Endothelial cell of umbilical vein (primary cell): ENCODE measurements around the gene EFHC1.

Experiments used
- CTCF ChIP-seq, 2 donors: IDR thresholded peaks; 1 replicate in 1 of 2; 2 replicates in 1 of 2; pipeline ENCODE4 v1.5.1; 2011; ENCODE audit warnings: low read length in 2 of 2, mild to moderate bottlenecking in 2 of 2, moderate library complexity in 2 of 2, control low read depth in 1 of 2, inconsistent platforms in 1 of 2, low read depth in 1 of 2; ENCODE audit not compliant: insufficient read depth in 1 of 2; ENCODE audit errors: extremely low read depth in 1 of 2
- EZH2 ChIP-seq: IDR thresholded peaks from 2 replicates; pipeline ENCODE4 v1.6.1; 2012; ENCODE audit warnings: borderline replicate concordance, low read depth, mild to moderate bottlenecking, moderate library complexity, low read length, inconsistent platforms; ENCODE audit not compliant: severe bottlenecking
- FOS ChIP-seq: IDR thresholded peaks from 2 replicates; pipeline ENCODE4 v1.6.1; 2011; ENCODE audit warnings: mild to moderate bottlenecking, low read length, moderate library complexity, borderline replicate concordance; ENCODE audit not compliant: insufficient read depth
- GATA2 ChIP-seq: IDR thresholded peaks from 2 replicates; pipeline ENCODE4 v1.7.0; 2011; ENCODE audit warnings: low read depth, mild to moderate bottlenecking, moderate library complexity, mixed read lengths, low read length; ENCODE audit not compliant: insufficient read length, insufficient read depth
- JUN ChIP-seq: IDR thresholded peaks from 2 replicates; pipeline ENCODE4 v1.6.1; 2011; ENCODE audit warnings: borderline replicate concordance, low read depth; ENCODE audit not compliant: insufficient read length, insufficient read depth
- MAX ChIP-seq: IDR thresholded peaks from 2 replicates; pipeline ENCODE4 v1.6.1; 2011; ENCODE audit not compliant: insufficient read depth, insufficient read length
- POLR2A ChIP-seq: IDR thresholded peaks from 2 replicates; pipeline ENCODE4 v1.6.1; 2012; ENCODE audit warnings: low read depth, mild to moderate bottlenecking, control low read depth, low read length
- POLR2AphosphoS5 ChIP-seq: IDR thresholded peaks from 2 replicates; pipeline ENCODE4 v1.6.1; 2012; ENCODE audit warnings: low read depth, mild to moderate bottlenecking, control low read depth, low read length, moderate library complexity; ENCODE audit not compliant: insufficient read depth

GRCh38 chr6:52403627-52404026, 16.5 kb upstream of the EFHC1 start:
- TF ChIP-seq MAX (no peak), EZH2 (no peak), CTCF (IDR thresholded peaks at IDR 0.05; ENCODE audit: extremely low read depth in 1 of 2, insufficient read depth in 1 of 2, low read depth in 1 of 2, low read length in 2 of 2) (no peak), FOS (no peak), POLR2AphosphoS5 (no peak), POLR2A (no peak), JUN (no peak), GATA2 (no peak)
